HG03108 (cell line): ENCODE results near the gene RUNX3.

Source experiments
- ATAC-seq: cut with Tn5 transposase; IDR thresholded peaks from one replicate; pipeline ENCODE4 v1.9.1; 2021; ENCODE audit warnings: moderate library complexity; ENCODE audit not compliant: unreplicated experiment

The RUNX3 gene

GRCh38 chr1:24888971-24889676 lies 41.0 kb downstream of the RUNX3 start:
- no peak for ATAC-seq

- ATAC-seq: no peak
Measured at GRCh38 chr1:24888061-24888970, 41.8 kb downstream of the RUNX3 start.

DNA sequence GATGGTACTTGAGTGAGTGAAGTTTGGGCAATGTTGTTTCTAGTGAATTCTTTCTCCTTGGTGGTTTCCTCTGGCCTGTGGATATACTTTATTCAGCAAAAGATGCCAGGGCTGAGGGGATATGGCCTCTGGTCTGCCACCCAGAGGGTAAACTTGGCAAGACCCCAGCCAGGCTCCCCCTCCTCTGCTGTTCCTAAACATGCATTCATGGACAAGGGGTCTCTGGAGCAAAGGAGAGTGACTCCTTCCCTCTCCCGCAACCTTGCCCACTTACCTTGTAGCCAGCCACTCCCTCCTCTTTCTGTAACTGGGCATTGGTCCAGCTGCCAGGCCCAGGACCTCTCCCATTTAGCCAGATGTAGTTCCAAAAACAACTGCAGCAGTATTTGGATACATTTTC lies 43.8 kb downstream of the RUNX3 start:
- ATAC-seq: no peak

DNA sequence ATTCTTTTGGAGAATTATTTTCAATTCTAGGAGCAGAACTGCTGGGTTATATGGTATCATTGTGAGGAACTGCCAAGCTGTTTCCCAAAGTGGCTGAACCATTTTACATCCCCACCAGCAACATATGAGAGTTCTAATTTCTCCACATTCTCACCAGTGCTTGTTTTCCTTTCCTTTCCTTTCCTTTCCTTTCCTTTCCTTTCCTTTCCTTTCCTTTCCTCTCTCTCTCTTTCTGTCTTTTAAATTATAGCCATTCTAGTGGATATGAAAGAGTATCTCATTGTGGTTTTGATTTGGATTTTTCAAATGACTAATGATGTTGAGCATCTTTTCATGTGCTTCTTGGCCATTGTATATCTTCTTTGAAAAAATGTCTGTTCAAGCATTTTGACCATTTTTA lies 45.3 kb downstream of the RUNX3 start:
- ATAC-seq: no peak

- no peak for ATAC-seq
Measured at GRCh38 chr1:24881034-24881433, 49.0 kb downstream of the RUNX3 start.

DNA sequence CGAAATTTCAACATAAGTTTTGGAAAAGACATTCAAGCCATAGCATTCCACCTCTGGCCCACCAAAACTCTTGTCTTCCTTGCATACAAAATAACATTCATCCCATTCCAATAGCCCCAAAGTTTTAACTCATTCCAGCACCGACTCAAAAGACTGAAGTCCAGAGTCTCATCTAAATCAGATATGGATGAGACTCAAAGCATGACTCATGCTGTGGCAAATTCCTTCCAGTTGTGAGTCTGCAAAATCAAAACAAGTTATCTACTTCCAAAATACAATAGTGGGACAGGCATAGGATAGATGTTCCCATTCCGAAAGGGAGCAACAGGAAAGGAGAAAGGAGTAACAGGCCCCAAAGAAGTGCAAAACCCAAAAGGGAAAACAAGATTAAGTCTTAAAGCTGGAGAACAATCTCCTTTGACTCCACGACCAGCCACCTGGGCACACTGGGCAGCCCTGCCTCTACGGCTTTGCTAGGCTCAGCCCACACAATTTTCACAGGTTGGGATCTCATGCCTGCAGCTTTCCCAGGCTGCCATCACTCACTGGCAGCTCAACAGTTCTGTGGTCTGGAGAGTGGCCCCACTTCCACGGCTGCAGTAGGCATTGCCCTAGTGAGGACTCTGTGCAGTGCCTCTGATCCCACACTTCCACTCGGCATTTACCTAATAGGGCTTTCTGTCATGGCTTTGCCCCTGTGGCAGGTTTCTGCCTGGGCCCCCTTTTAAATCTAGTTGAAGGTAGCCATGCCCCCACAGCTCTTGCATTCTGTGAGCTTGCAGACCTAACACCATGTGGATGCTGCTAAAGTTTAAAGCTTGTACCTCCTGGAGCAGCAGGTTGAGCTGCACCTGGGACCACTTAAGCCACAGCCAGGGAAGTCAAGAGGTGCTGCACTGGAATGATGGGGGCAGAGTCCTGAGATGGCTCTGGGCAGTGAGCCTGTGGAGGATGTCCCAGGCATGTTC lies 51.0 kb downstream of the RUNX3 start:
- no peak for ATAC-seq

- ATAC-seq: no peak
Measured at GRCh38 chr1:24878045-24878444, 52.0 kb downstream of the RUNX3 start.

DNA sequence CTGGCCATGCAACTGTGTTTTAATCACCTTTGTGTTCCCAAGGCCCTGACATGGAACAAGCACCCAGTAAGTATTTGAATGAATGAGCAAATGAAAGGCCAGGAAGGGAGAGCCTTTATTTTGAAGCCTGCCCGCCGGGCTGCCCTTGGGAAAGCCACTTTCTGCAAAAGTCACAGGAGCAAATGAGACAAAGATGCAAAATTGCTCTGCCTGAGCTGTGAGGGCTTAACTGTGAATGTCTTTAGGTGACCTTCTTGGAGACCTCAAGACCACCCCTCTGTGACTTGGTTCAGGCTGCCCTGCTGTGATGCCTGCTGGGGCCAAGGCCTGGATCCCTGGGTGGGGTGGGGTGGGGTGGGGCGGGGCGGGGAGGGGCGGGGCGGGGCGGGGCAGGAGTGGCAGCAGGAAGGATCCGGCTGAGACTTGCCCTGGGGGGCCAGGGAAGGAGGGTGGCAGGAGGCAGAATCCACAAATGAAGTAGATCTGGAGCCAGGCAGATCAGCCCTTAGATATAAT lies 54.0 kb downstream of the RUNX3 start:
- no peak for ATAC-seq

DNA sequence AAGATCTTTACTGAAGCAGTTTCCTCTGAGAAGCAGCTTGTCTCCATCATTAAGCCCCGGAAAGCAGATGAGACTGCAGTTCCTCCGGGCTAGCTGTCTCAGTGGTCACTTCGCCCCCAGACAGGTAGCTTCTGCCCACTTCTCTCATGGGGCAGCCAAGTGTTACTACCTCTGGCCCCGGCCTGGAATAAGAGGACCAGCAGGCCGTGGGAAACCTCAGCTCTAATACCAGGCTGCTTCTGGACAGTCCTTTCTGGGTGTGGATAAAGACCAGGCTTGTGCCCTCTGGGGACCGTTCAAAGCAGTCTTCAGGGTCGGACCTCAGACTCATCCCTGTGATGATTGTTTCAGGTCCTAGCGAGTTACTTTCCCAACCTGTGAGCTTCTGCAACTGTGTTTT lies 54.8 kb downstream of the RUNX3 start:
- ATAC-seq: no peak

DNA sequence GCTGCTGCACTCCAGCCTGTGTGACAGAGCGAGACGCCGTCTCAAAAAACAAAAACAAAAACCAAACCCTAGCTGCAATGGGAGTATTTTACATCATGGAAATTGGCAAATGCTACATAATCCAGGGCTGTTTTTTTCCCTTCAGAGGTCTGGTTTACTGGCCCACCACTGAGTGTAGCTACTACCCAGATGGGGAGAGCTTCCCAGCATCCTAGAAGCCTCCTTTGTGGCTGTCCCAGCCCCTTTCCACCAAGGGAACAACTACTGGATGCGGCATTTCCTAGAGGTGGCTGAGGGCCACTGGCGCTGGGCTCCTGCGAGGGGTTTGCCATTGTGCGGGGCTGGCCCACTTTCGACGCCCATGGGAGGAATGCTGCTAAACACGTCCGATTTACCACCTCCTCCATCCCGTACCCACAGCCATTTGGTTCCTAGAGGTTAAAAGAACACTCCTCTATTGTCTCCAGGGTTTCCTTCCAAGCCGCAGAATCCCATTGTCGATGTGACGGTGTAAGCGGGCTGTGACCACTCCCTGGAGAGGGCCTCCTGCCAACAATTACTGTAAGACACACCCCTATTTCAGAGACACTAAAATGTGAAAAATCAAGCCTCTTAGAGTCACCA lies 55.4 kb downstream of the RUNX3 start:
- ATAC-seq: no peak

GRCh38 chr1:24874056-24874455 lies 56.0 kb downstream of the RUNX3 start:
- no peak for ATAC-seq

GRCh38 chr1:24873148-24873547 lies 56.9 kb downstream of the RUNX3 start:
- ATAC-seq: no peak

GRCh38 chr1:24872061-24872850 lies 57.8 kb downstream of the RUNX3 start:
- no peak for ATAC-seq

DNA sequence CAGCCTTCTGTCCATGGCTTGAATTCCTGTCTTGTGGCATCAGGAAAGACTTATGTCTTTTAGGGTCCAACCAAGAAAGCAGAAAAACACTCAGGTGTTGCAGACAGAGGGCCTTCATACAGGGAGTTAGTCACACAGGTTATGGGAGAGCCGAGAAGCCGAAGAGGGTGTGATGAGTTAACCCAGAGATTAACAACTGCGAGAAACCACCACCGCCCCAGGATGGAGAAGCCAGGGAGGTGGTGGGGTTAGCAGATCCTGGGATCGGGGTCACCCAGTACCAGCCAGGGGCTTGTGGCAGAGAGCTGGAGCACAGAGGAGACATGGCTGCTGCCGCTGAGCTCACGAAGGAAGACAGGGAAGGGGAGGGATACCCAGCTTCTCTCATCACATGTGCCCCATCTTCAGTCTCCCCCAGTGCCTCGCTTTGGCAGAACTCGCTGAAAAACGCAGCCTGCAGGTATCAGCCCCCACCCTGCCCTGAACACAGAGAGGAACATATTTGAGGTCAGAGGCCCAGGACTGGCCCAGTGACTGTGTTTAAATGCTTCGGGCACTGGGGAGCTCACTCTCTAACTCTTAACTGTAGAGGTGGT lies 58.7 kb downstream of the RUNX3 start:
- ATAC-seq: no peak

DNA sequence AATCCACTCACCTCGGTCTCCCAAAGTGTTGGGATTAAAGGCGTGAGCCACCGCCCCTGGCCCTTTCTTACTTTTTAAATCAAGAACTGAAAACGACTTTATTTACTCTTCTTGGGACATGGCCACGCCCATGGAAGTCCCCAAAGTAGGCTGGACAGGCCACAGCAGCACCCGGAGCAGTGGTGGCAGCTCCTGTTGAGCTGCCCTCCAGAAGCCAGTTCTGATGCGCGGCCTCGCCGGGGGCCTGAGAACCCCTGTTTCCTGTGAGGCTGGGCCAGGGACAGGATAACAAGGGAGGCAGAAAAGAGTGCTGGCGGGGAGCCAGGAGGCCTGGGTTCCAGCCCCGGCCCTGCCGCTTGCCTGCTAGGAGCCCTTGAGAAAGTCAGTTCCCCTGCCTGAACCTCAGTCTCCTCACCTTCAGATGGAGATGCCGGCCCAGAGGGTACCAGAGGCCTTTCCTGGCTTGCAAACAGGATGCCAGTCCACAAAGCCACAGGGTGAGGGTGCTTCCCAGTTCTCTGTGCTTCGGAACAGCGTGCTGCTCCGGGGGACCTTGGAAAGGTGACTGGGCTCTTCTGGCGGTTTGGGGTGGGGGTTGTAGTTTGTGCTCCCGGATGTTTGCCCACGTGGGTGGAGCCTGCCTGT lies 59.4 kb downstream of the RUNX3 start:
- no peak for ATAC-seq

GRCh38 chr1:24868016-24868875 lies 61.8 kb downstream of the RUNX3 start:
- ATAC-seq: no peak

GRCh38 chr1:24867084-24867870 lies 62.8 kb downstream of the RUNX3 start:
- no peak for ATAC-seq
